K562 (cell line): ENCODE results near the gene POLA1. TPM values are rescaled to one million over a fixed set of nuclear protein-coding genes. Genes with fewer than 3 reads are reported as not detected.

Experiments used
- ATAC-seq: fragments of 200-7000 bp; cut with Tn5 transposase; 3 replicates; pipeline ENCODE4 v1.9.1; 2020; ENCODE audit warnings: moderate library complexity
- BruUV-seq: library from RNA; stranded (reverse); fragments of 400-500 nt; replicated peaks from 2 replicates; lab custom pipeline; 2021; lab: Mats Ljungman, UMichigan
- CTCF ChIA-PET: fragments of 300-600 bp; formaldehyde crosslinking; extraction: SDS; loops from one replicate; lab custom pipeline; 2021; ENCODE audit warnings: low intra/inter-chr PET ratio; lab: Yijun Ruan, JAX
- POLR2A ChIA-PET: fragments of 300-600, 350-650 bp; sonication (Branson Sonifier 250); formaldehyde crosslinking; extraction: SDS; loops from one replicate; lab custom pipeline; 2021; ENCODE audit warnings: antibody characterized with exemption, inconsistent platforms; lab: Yijun Ruan, JAX
- DNase-seq, 4 experiments: peaks; one replicate each; pipeline versions ENCODE4 v3.0.0 to v3.0.0-alpha.2; 2011 to 2018; ENCODE audit warnings: low spot score in 3 of 4, mixed read lengths in 3 of 4; ENCODE audit errors: extremely low read depth in 1 of 4
- FAIRE-seq: peaks from 2 replicates; lab custom pipeline; 2011; peaks lifted over from hg19 to GRCh38; lab: Jason Lieb, UNC
- H2AFZ ChIP-seq: 2 replicates; pipeline ENCODE4 v1.6.0; 2011; ENCODE audit warnings: low read depth, low read length, control low read depth, inconsistent platforms
- H3K27ac ChIP-seq: fragments of 200-600 bp; 3 replicates; pipeline ENCODE4 v1.8.0; 2011; ENCODE audit warnings: low read depth, mild to moderate bottlenecking, control low read depth, inconsistent platforms, low read length, moderate library complexity, mixed read lengths; ENCODE audit errors: extremely low read depth
- H3K27me3 ChIP-seq, 2 experiments: fragments of 300-600 bp in 1 of 2; 2 replicates in 1 of 2; 3 replicates in 1 of 2; pipeline versions ENCODE4 v1.6.0 to v1.8.0; 2011; ENCODE audit warnings: inconsistent platforms in 2 of 2, low read length in 2 of 2, mild to moderate bottlenecking in 1 of 2, mixed read lengths in 1 of 2, moderate library complexity in 1 of 2; ENCODE audit not compliant: control insufficient read depth in 2 of 2, insufficient read depth in 2 of 2
- H3K36me3 ChIP-seq: fragments of 300-600 bp; 3 replicates; pipeline ENCODE4 v1.8.0; 2011; ENCODE audit warnings: mild to moderate bottlenecking, low read length, inconsistent platforms; ENCODE audit not compliant: control insufficient read depth, insufficient read depth
- H3K4me1 ChIP-seq, 2 experiments: fragments of 200-600 bp in 1 of 2; replicated peaks in 1 of 2; 2 replicates in 1 of 2; 3 replicates in 1 of 2; pipeline versions ENCODE4 v1.5.1 to v1.8.0; 2011; ENCODE audit warnings: inconsistent platforms in 2 of 2, low read length in 2 of 2, mild to moderate bottlenecking in 1 of 2, mixed read lengths in 1 of 2, moderate library complexity in 1 of 2; ENCODE audit not compliant: control insufficient read depth in 2 of 2, insufficient read depth in 2 of 2
- H3K4me2 ChIP-seq: 2 replicates; pipeline ENCODE4 v1.6.1; 2011; ENCODE audit warnings: low read length, control low read depth, inconsistent platforms, mixed read lengths; ENCODE audit not compliant: insufficient read depth
- H3K4me3 ChIP-seq: fragments of 200-600 bp; sonication (generic), shearing (Covaris generic); 2 replicates; pipeline ENCODE4 v1.5.1; 2016; ENCODE audit warnings: control low read depth, inconsistent platforms
- H3K79me2 ChIP-seq: fragments of 200-600 bp; 3 replicates; pipeline ENCODE4 v1.8.0; 2011; ENCODE audit warnings: low read length, inconsistent platforms; ENCODE audit not compliant: control insufficient read depth, insufficient read depth
- H3K9ac ChIP-seq, 2 experiments: 2 replicates each; pipeline versions ENCODE4 v1.6.0 to v1.6.1; 2011; ENCODE audit warnings: low read depth in 2 of 2, low read length in 2 of 2, control low read depth in 1 of 2, inconsistent platforms in 1 of 2, mild to moderate bottlenecking in 1 of 2, mixed read lengths in 1 of 2; ENCODE audit not compliant: insufficient read depth in 1 of 2
- H3K9me1 ChIP-seq: one replicate; pipeline ENCODE4 v1.6.0; 2011; ENCODE audit warnings: inconsistent platforms, mild to moderate bottlenecking, low read length, moderate library complexity; ENCODE audit not compliant: control insufficient read depth, insufficient read depth
- H3K9me3 ChIP-seq: replicated peaks from 2 replicates; pipeline ENCODE4 v1.5.1; 2011; ENCODE audit warnings: low read depth, low read length, inconsistent platforms; ENCODE audit not compliant: control insufficient read depth, insufficient read depth
- H4K20me1 ChIP-seq: replicated peaks from 2 replicates; pipeline ENCODE4 v1.6.1; 2011; ENCODE audit warnings: low read length, inconsistent platforms, mixed read lengths; ENCODE audit not compliant: control insufficient read depth, insufficient read depth
- CBX2 ChIP-seq: fragments of 200-600 bp; sonication (generic); IDR thresholded peaks from one replicate; pipeline ENCODE4 v1.6.1; 2012; ENCODE audit warnings: mild to moderate bottlenecking, low read length, inconsistent platforms; ENCODE audit not compliant: insufficient read depth, poor library complexity, severe bottlenecking
- ESRRA ChIP-seq: fragments of 450-650 bp; IDR thresholded peaks from 2 replicates; pipeline ENCODE4 v1.6.1; 2014; ENCODE audit warnings: low read depth, mild to moderate bottlenecking, moderate library complexity, borderline replicate concordance
- ETV6 ChIP-seq, 3 experiments: fragments of 150-350 bp in 1 of 3; sonication (generic) in 1 of 3; formaldehyde crosslinking in 1 of 3; IDR thresholded peaks; 2 replicates each; pipeline versions ENCODE4 v1.6.1 to v1.8.0; 2014 to 2022; ENCODE audit warnings: borderline replicate concordance in 2 of 3, low read depth in 2 of 3, antibody characterized with exemption in 1 of 3, low read length in 1 of 3, mild to moderate bottlenecking in 1 of 3, missing genetic modification reagents in 1 of 3
- LARP7 ChIP-seq: fragments of 450-650 bp; IDR thresholded peaks from 2 replicates; pipeline ENCODE4 v1.6.1; 2016
- MECOM ChIP-seq: fragments of 250-450 bp; sonication (Bioruptor Pico); IDR thresholded peaks from 2 replicates; pipeline ENCODE4 v1.8.0; 2022; ENCODE audit warnings: inconsistent platforms
- MYBL2 ChIP-seq, 2 experiments: fragments of 450-650 bp in 1 of 2; sonication (generic) in 1 of 2; formaldehyde crosslinking in 1 of 2; IDR thresholded peaks; 2 replicates each; pipeline versions ENCODE4 v1.6.1 to v1.8.1; 2017 to 2022; ENCODE audit warnings: borderline replicate concordance in 1 of 2, inconsistent platforms in 1 of 2, low read depth in 1 of 2, mild to moderate bottlenecking in 1 of 2, missing genetic modification reagents in 1 of 2, moderate library complexity in 1 of 2
- NBN ChIP-seq: fragments of 450-650 bp; IDR thresholded peaks from 2 replicates; pipeline ENCODE4 v1.6.1; 2016; ENCODE audit warnings: low read depth, mild to moderate bottlenecking
- NFATC3 ChIP-seq: fragments of 450-650 bp; IDR thresholded peaks from 2 replicates; pipeline ENCODE4 v1.6.1; 2017; ENCODE audit warnings: mild to moderate bottlenecking
- SIRT6 ChIP-seq: IDR thresholded peaks from one replicate; pipeline ENCODE4 v1.6.1; 2012; ENCODE audit warnings: low read depth, mild to moderate bottlenecking, control low read depth, inconsistent platforms, low read length, moderate library complexity
- SMARCC2 ChIP-seq: fragments of 450-650 bp; IDR thresholded peaks from 2 replicates; pipeline ENCODE4 v1.6.1; 2017; ENCODE audit warnings: antibody characterized with exemption, moderate library complexity, mild to moderate bottlenecking, low read depth
- TAF15 ChIP-seq: fragments of 200-400 bp; formaldehyde crosslinking; IDR thresholded peaks from 2 replicates; pipeline ENCODE4 v1.6.1; 2017; ENCODE audit warnings: mild to moderate bottlenecking, low read depth, low read length, moderate library complexity
- ZKSCAN1 ChIP-seq: fragments of 150-350 bp; IDR thresholded peaks from 2 replicates; pipeline ENCODE4 v1.6.1; 2016; ENCODE audit warnings: low read depth, low read length
- WGBS: fragments of 100-300 bp; shearing (Covaris generic); methylation state at CpG from one replicate; pipeline ENCODE4 v1.1.6; 2016; ENCODE audit warnings: low coverage, mixed read lengths; ENCODE audit not compliant: insufficient coverage; ENCODE audit errors: missing lambda C conversion rate; 5-methylcytosine and 5-hydroxymethylcytosine counted together
- in situ Hi-C: fragments of 300-500 bp; cut with MboI; formaldehyde crosslinking; loops from 4 replicates; pipeline ENCODE4 v1.15.0; 2018; ENCODE audit warnings: inconsistent platforms, mixed read lengths
- intact Hi-C: fragments of 100-400 bp; cut with micrococcal nuclease; formaldehyde crosslinking; loops from 2 replicates; pipeline ENCODE4 v1.14.2; 2022
- polyA plus RNA-seq, 8 experiments: library from polyadenylated mRNA; depleted of rRNA in 4 of 8; stranded (reverse) in 5 of 8; unstranded in 3 of 8; fragments of >200 nt; fragmentation: Nextera tagmentation in 2 of 8; fragmentation: Illumina TruSeq in 1 of 8; extraction: Ambion mirVana in 2 of 8; extraction: Trizol in 1 of 8; gene quantifications; 2 replicates each; pipeline versions ENCODE4 v1.2.1 to v1.2.3, GENCODE V29; 2011 to 2014; ENCODE audit warnings: inconsistent platforms in 1 of 8, missing spikeins in 1 of 8
- total RNA-seq, 7 experiments: library from RNA; depleted of rRNA in 6 of 7; stranded (reverse); fragments of >200 nt in 6 of 7; fragmentation: Illumina TruSeq in 2 of 7; extraction: Trizol in 2 of 7; gene quantifications; 2 replicates each; pipeline versions ENCODE4 v1.2.1 to v1.2.3, GENCODE V29; 2011 to 2021; ENCODE audit warnings: low replicate concordance in 1 of 7
- TF ChIP-seq, protein P1 (sequence below): fragments of 250-450 bp; sonication (Bioruptor Pico); IDR thresholded peaks from 2 replicates; pipeline ENCODE4 v1.8.0; 2021; ENCODE audit warnings: mild to moderate bottlenecking, moderate library complexity
- TF ChIP-seq, protein P2 (sequence below): IDR thresholded peaks from 2 replicates; pipeline ENCODE4 v1.6.1; 2016; ENCODE audit warnings: missing genetic modification characterization, missing compliant biosample characterization
- TF ChIP-seq, protein P3 (sequence below): fragments of 150-350 bp; IDR thresholded peaks from 2 replicates; pipeline ENCODE4 v1.6.1; 2014; ENCODE audit warnings: low read depth, mild to moderate bottlenecking, low read length, borderline replicate concordance

The POLA1 gene
- total and polyA plus RNA-seq, 9 of the 15 experiments (the other 6 are each of a cell fraction or from before 2014, with no cell fraction given): 8.6 to 48.4 (median 27.4) TPM

DNA sequence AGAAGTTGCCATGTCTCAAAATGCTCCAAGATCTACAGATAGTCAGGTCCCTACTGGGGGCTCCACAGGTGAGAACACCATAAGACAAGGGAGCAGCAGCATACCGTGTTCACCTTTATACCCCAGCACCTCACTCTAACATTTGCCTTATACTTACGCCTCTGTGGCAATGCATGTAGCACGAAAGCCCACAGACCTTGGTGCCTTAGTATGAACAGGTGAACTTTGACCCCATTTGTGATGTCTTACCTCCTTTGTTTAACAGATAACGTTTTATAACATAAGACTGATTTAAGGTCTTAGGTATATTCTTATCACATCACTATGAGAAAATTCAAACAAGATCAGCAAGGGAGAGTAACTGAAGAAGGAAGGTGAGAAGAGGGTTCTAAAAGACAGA lies 193.2 kb downstream of the POLA1 start (continued):
- TF ChIP-seq, protein P1, sequence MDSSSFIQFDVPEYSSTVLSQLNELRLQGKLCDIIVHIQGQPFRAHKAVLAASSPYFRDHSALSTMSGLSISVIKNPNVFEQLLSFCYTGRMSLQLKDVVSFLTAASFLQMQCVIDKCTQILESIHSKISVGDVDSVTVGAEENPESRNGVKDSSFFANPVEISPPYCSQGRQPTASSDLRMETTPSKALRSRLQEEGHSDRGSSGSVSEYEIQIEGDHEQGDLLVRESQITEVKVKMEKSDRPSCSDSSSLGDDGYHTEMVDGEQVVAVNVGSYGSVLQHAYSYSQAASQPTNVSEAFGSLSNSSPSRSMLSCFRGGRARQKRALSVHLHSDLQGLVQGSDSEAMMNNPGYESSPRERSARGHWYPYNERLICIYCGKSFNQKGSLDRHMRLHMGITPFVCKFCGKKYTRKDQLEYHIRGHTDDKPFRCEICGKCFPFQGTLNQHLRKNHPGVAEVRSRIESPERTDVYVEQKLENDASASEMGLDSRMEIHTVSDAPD (CRISPR knock-in tag): no peak
- TF ChIP-seq NFATC3 (no peak), ESRRA (no peak)
- TF ChIP-seq, all 486 proteins: peak for 0

DNA sequence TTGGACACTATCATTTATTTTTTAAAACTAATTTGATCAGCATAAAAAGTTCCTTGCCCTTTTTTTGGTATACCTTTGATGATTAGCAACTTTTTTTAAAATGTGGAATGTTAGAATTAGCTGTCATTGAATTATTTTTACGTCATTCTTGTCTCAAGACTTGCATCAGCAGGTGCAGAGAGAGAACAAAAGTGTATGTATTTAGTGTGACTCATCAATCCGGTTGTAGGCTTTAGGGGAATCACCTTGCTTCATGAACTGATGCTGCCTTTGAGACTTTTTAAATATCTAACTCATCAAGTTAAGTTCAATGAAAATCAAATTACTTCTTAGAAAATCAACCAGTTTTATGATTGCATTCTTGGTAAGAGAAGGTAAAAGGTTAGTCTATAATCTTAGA lies 197.0 kb downstream of the POLA1 start:
- intact Hi-C loops (no loop called here), in situ Hi-C loops (no loop called here)
- Histone ChIP-seq H3K27me3 (no peaks in the 10 kb centered on the region), H3K4me3 (no peak overlapping the region), H3K9me1 (no peaks in the 10 kb centered on the region), H3K79me2 (no peaks in the 10 kb centered on the region), H3K4me2 (no peak overlapping the region), H2AFZ (no peak overlapping the region), H3K9me3 (no peaks in the 10 kb centered on the region), H3K27ac (no peak overlapping the region), H3K9ac (no peak overlapping the region), H3K36me3 (peaks cover 43% of the 10 kb centered on the region; the same call in 2 of the 3 replicates), H3K4me1 (no peaks in the 10 kb centered on the region), H4K20me1 (no peaks in the 10 kb centered on the region)
- ChIA-PET CTCF (no interaction called here), POLR2A (no interaction called here)
- 97% methylated on average over 2 of the region's 2 CpGs for WGBS
- ATAC-seq (no peak), DNase-seq (no peak), FAIRE-seq (no peak)
- no TSS peak for BruUV-seq
- TF ChIP-seq SIRT6: no peak
- no peak for TF ChIP-seq ZKSCAN1
- no peak for TF ChIP-seq ETV6 (IDR thresholded peaks at IDR 0.05; ENCODE audit: borderline replicate concordance in 1 of 2, low read depth in 2 of 2, low read length in 1 of 2)
- no peak for TF ChIP-seq ETV6 (CRISPR knock-in tag; IDR thresholded peaks at IDR 0.05; ENCODE audit: borderline replicate concordance)
- TF ChIP-seq SMARCC2: no peak
- TF ChIP-seq, protein P2, sequence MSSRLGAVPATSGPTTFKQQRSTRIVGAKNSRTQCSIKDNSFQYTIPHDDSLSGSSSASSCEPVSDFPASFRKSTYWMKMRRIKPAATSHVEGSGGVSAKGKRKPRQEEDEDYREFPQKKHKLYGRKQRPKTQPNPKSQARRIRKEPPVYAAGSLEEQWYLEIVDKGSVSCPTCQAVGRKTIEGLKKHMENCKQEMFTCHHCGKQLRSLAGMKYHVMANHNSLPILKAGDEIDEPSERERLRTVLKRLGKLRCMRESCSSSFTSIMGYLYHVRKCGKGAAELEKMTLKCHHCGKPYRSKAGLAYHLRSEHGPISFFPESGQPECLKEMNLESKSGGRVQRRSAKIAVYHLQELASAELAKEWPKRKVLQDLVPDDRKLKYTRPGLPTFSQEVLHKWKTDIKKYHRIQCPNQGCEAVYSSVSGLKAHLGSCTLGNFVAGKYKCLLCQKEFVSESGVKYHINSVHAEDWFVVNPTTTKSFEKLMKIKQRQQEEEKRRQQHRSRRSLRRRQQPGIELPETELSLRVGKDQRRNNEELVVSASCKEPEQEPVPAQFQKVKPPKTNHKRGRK (tag): no peak
- TF ChIP-seq, protein P3, sequence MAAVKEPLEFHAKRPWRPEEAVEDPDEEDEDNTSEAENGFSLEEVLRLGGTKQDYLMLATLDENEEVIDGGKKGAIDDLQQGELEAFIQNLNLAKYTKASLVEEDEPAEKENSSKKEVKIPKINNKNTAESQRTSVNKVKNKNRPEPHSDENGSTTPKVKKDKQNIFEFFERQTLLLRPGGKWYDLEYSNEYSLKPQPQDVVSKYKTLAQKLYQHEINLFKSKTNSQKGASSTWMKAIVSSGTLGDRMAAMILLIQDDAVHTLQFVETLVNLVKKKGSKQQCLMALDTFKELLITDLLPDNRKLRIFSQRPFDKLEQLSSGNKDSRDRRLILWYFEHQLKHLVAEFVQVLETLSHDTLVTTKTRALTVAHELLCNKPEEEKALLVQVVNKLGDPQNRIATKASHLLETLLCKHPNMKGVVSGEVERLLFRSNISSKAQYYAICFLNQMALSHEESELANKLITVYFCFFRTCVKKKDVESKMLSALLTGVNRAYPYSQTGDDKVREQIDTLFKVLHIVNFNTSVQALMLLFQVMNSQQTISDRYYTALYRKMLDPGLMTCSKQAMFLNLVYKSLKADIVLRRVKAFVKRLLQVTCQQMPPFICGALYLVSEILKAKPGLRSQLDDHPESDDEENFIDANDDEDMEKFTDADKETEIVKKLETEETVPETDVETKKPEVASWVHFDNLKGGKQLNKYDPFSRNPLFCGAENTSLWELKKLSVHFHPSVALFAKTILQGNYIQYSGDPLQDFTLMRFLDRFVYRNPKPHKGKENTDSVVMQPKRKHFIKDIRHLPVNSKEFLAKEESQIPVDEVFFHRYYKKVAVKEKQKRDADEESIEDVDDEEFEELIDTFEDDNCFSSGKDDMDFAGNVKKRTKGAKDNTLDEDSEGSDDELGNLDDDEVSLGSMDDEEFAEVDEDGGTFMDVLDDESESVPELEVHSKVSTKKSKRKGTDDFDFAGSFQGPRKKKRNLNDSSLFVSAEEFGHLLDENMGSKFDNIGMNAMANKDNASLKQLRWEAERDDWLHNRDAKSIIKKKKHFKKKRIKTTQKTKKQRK: no peak
- TF ChIP-seq MYBL2 (IDR thresholded peaks at IDR 0.05; ENCODE audit: low read depth): no peak
- TF ChIP-seq MYBL2 (CRISPR knock-in tag; IDR thresholded peaks at IDR 0.05; ENCODE audit: borderline replicate concordance): no peak
- TF ChIP-seq NBN: no peak
- TF ChIP-seq LARP7: no peak
- TF ChIP-seq CBX2: no peak
- TF ChIP-seq MECOM (CRISPR knock-in tag): no peak
- no peak for TF ChIP-seq TAF15
